GM18907 (cell line): ENCODE results near the gene PDZK1.
"Not testable (repeated sequence)": the region's sequence is repeated elsewhere in the genome, so short reads cannot be mapped to it uniquely, and the experiment has no call there.

Experiments used
- ATAC-seq: cut with Tn5 transposase; IDR thresholded peaks from one replicate; pipeline ENCODE4 v1.9.1; 2021; ENCODE audit warnings: mild to moderate bottlenecking, moderate library complexity; ENCODE audit not compliant: unreplicated experiment

The PDZK1 gene

GRCh38 chr1:145662502-145662901 is 44.7 kb downstream of the PDZK1 start:
- ATAC-seq: not testable (repeated sequence)

GRCh38 chr1:145656245-145656943 is 50.8 kb downstream of the PDZK1 start:
- not testable (repeated sequence) for ATAC-seq

DNA sequence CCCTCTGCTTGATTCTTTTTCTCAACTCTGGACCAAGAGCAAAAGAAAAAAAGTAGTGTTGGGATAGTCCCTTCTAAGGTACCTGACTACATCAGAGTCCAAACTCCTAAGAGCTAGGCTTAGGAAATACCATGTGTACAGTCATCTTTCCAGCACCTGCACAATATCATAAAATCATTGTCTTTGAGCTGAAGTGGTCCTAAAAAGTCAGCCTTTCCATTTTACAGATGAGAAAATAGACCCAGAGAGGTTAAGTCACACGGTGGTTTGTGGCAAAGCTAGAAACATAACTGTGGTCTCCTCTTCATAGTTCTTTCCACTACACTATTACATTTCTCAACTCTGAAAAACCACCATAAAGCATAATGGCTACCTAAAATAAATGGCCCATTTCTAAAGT is 63.2 kb downstream of the PDZK1 start:
- ATAC-seq: not testable (repeated sequence)

DNA sequence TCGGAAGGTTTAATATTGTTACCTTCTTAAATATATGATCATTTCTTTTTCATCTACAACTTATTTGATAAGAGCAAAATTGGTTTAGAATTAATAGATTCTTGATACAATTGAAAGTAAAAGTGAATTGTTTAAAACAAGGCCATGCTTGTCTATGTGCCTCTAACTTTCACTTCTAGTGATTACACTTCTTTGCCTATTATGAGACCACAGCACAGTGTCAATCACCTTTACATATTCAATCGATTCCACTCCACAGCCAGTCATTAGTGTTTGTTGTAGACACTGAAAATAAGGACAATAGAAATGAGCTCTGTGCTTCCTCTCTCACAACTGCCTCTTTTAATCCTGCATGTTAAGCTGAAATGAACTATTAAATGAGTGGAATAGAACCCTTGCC is 65.3 kb downstream of the PDZK1 start:
- ATAC-seq: not testable (repeated sequence)

DNA sequence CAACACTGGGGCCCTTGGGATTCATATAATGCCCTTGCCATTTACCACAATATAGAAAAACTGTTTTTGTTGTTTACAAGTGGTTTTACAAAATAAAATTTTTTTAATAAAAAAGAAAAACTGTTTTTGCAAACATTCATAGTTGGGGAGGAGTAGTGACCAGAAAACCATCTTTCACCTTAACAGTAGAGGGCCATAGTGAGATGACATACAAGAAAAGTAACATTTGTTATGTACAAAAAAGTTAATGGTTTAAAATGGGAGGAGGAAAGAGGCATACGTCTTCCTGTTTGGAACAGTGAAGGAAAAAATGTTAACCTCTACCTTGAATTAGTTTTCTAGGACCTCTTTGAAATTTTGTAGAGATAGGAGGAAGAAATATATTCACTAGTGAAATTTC is 70.9 kb downstream of the PDZK1 start:
- ATAC-seq: not testable (repeated sequence)

GRCh38 chr1:145622177-145622576 is 85.0 kb downstream of the PDZK1 start:
- not testable (repeated sequence) for ATAC-seq
